ENCODE data around the gene KIF3A. TPM values are rescaled to one million over a fixed set of nuclear protein-coding genes. Genes with fewer than 3 reads are reported as not detected.

Gene KIF3A
- total RNA-seq, 1 donor = 12.7 TPM

DNA sequence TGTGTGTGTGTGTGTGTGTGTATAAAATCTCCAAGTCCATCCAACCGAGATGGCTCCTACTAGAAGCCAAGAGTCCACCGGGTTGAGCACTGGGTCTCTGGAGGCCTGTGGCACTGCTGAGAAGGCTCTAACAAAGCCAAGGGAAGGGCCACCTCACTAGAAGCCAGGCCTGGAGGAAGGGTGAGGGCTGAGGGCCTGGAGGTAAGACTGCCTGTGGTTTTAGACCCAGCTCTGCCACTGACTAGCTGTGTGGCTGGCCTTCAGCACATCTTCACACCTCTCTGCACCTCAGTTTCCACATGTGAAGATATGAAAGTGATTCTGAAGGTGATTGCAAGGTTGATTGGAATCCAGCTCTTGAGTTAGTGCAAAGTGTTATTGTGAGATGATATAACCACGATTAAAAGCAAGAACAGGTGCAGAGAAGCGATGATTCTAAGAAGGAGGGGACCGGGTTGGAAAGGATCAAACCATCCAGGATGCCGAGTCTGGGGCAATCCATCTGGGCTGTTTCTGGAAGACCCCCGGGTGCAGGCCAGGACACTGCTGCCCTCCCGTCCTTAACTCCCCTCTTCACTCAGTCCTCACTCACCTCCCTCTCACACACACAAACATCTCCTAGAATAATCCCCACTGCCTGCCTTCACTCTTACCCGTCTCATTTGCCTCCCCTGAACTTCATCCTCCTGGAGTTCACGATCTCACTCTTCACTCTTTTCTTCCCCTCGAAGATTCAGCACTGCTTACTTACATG is 61.2 kb downstream of the KIF3A start:
- H3K4me3 ChIP-seq (ENCODE audit: low read depth, low read length) = no peak overlapping the region
- no peak for DNase-seq (ENCODE audit: low read depth)
- TF ChIP-seq CTCF (IDR thresholded peaks at IDR 0.05; ENCODE audit: insufficient read depth, low read length) = no peak

DNA sequence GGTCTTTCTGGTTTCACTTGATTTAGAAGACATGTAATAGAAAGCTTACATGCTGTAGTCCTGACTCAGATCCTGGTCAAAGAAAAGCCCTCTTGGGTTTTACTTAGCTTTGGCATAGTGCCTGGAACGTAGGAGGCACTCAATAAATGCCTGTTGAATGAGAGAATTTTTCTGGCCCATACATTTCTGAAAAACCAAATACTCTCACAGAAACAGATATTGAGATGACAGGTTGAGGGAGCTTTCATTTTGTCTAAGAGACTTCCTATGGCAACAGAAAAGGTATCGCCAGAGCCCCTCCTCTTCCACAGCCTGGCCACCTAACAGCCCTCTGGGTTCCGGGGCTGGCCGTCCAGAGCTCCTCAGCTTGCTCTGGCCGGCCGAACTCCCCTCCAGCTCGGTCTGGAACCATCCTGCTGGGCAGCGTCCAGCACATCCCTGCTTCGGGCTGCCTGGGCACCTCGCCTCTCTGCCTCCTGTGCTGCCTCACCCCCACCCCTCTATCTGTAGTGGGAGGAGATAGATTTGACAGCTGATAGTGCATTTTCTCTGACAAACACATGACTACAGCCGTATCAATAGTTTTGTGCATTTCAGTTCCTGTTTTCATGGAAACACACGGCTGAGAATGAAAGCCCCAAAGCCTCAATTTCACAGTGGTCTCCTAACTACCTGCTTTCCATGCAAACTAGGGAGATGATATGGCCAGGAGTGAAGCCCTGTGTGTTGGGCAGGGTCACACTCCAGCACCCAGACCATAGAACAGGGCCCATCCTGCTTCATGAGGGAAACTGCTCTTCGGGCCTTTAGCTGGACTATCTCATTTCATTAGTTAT is 62.5 kb downstream of the KIF3A start:
- peak overlapping the region; percentile 48 for H3K4me3 ChIP-seq (ENCODE audit: low read depth, low read length)
- peak; percentile 97 for DNase-seq (ENCODE audit: low read depth)
- TF ChIP-seq CTCF (IDR thresholded peaks at IDR 0.05; ENCODE audit: insufficient read depth, low read length) = no peak

GRCh38 chr5:132673939-132674630 is 63.3 kb downstream of the KIF3A start, which contains the start of gene IL4:
Gene IL4, plus strand, starts transcription at chr5:132673989. Its CDS starts 62 bp downstream, at chr5:132674051.
- DNase-seq (ENCODE audit: low read depth) = no peak
- no peak for TF ChIP-seq CTCF (IDR thresholded peaks at IDR 0.05; ENCODE audit: insufficient read depth, low read length)
- H3K4me3 ChIP-seq (ENCODE audit: low read depth, low read length) = peak within 1 kb of the TSS; percentile 48

- no peak for DNase-seq (ENCODE audit: low read depth)
- no peak overlapping the region for H3K4me3 ChIP-seq (ENCODE audit: low read depth, low read length)
- TF ChIP-seq CTCF (IDR thresholded peaks at IDR 0.05; ENCODE audit: insufficient read depth, low read length) = no peak
Measured at GRCh38 chr5:132673488-132673887, 63.9 kb downstream of the KIF3A start.

DNA sequence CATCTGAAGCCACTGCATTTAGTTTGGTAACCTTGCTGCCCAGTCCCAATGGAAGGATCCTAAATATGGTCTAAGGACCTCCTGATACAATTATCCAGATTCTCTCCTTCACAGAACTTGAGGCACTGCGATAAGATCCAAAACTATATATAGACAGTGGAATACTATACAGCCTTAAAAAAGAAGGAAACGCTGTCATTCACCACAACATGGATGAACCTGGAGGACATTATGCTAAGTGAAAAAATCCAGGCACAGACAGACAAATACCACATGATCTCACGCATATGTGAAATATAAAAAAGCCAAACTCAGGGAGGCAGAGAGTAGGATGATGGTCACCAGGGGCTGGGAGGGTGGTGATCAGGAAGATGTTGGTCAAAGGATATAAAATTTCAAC is 66.3 kb downstream of the KIF3A start:
- TF ChIP-seq CTCF (IDR thresholded peaks at IDR 0.05; ENCODE audit: insufficient read depth, low read length) = no peak
- no peak for DNase-seq (ENCODE audit: low read depth)

DNA sequence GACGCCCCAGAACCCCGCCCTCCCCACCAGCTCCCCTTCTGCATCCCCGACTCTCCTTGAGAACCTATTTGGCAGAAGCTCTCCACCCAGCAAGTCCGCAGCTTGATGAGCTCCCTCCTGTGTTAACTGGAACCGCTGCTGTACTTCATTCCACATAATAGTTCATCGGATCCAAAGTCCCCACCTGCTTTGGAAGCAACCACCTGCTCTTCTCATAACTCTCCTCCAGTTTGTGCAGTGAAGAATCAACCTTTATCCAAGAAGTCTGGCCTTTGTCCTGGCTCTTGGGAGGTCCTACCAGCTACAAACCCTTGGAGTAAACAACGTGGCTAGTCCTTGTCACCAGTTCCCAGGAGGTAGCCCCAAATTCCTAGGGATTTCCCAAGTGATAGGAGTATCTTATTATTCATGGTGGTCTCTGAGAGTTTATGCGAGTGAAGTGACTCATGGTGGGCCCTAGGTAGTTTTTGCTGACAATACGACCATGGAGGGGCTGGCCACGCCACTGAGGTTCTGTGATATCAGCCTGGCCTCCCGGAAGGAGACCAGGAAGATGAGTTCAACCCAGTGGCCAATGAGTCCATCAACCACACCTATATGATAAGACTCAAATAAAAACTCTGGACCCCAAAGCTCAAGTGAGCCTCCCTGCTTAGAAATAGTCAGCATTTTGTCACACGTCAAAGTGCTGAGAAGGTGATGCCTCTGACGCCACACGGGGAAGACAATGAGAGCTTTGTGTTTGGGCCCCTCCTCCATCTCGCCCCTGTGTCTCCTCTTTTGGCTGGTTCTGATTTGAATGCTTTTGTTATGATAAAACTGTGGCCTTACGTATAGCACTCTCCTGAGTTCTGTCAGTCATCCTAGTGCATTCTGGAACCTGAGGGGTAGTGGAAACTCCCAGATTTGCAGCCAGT is 67.1 kb downstream of the KIF3A start:
- no peak for TF ChIP-seq CTCF (IDR thresholded peaks at IDR 0.05; ENCODE audit: insufficient read depth, low read length)
- no peak for DNase-seq (ENCODE audit: low read depth)
- H3K4me3 ChIP-seq (ENCODE audit: low read depth, low read length) = no peak overlapping the region

More for the DNA sequence above, 66.3 kb downstream of the KIF3A start:
- no peak overlapping the region for H3K4me3 ChIP-seq (ENCODE audit: low read depth, low read length)

Measured in fibroblast of the aortic adventitia (primary cell).